Fibroblast of mammary gland (primary cell): ENCODE data around the gene TNFRSF17.
A peak's percentile ranks its signal among the peaks of the same experiment; 100 is the strongest.

ENCODE experiments used
- DNase-seq: peaks from one replicate; pipeline ENCODE4 v3.0.0-alpha.2; 2010; ENCODE audit warnings: low read depth
- H3K4me3 ChIP-seq: 2 replicates; pipeline ENCODE4 v1.5.1; 2011; ENCODE audit warnings: low read depth, mild to moderate bottlenecking, low read length, moderate library complexity; ENCODE audit not compliant: control insufficient read depth
- TF ChIP-seq, protein P1 (sequence below): conservative IDR thresholded peaks from 2 replicates; pipeline ENCODE4 v1.5.1; 2011; ENCODE audit warnings: low read depth, low read length, inconsistent platforms; ENCODE audit not compliant: control insufficient read depth, insufficient read depth

The TNFRSF17 gene

DNA sequence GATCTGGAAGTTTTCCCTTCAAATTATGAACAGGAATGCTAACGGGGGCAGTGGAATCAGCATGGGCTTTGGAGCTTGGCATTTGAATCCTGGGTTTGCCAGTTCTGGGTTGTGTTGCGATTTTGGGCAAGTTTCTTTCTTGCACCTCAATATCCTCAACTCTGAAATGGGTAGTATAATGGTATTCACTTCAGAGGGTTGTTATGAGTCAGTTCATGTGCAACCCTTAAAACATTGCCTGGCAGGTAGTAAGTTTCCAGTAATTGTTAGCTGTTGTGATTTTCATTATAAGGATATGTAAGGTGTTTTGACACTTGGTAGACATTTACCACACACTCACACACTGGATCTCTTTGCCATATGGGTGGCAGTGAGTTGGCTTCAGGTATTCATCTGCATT, 44.9 kb downstream of the TNFRSF17 start:
- TF ChIP-seq, protein P1, sequence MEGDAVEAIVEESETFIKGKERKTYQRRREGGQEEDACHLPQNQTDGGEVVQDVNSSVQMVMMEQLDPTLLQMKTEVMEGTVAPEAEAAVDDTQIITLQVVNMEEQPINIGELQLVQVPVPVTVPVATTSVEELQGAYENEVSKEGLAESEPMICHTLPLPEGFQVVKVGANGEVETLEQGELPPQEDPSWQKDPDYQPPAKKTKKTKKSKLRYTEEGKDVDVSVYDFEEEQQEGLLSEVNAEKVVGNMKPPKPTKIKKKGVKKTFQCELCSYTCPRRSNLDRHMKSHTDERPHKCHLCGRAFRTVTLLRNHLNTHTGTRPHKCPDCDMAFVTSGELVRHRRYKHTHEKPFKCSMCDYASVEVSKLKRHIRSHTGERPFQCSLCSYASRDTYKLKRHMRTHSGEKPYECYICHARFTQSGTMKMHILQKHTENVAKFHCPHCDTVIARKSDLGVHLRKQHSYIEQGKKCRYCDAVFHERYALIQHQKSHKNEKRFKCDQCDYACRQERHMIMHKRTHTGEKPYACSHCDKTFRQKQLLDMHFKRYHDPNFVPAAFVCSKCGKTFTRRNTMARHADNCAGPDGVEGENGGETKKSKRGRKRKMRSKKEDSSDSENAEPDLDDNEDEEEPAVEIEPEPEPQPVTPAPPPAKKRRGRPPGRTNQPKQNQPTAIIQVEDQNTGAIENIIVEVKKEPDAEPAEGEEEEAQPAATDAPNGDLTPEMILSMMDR, result no peak
- no peak overlapping the region for H3K4me3 ChIP-seq
- no peak for DNase-seq

DNA sequence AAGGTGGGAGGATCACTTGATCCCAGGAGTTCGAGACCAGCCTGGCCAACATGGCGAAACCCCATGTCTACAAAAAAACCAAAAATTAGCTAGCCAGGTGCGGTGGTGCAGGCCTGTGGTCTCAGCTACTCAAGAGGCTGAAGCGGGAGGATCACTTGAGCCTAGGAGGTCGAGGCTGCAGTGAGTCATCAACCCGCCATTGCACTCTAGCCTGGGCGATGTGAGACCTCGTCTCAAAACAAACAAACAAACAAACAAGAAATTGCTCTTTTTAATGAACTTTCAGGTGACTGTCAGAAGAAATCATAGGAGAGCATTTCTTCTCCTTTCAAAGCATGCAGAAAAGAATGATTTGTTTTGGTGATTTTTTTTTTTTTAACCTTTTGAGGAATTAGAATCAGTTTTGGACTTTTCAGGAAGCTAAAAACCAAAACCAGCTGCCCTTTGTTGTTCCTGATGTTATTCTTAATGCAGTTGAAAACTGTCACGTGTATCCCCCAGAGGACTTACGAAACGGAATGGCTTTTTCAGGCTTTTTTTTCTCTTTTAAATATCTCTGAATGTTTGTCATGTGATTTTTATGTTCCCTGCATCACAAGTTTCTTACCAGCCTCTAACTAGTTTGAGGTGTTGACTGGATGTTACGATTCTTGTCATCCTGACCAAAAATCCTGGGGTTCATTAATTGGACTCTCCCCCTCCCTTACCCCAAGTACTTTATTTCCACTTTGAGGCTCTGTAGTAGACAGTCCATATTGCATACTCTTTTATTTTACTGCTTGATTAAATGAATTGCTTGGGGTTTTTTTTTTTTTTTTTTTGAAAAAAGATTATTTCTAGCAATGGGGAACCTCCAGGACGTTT, 45.6 kb downstream of the TNFRSF17 start:
- TF ChIP-seq, protein P1, result no peak
- H3K4me3 ChIP-seq, result no peak overlapping the region
- DNase-seq, result peak; percentile 74

DNA sequence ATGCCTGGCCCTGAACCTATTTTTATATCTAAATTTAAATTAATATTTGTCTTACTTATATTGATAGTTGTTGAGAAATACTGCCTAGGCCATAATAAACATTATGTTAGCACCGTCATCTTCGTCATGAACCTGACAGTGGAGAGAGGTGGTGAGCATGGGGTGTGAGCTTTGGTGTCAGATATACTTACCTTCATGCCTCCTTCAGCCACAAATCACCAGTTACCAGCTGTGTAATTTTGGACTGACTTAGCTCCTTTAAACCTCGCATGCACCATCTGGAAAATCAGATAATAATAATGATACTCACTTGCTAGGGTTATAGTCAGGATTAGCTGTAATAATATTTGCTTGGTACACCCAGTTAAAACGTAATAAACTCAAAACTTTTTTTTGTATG, 46.6 kb downstream of the TNFRSF17 start:
- no peak for DNase-seq
- H3K4me3 ChIP-seq, result no peak overlapping the region
- TF ChIP-seq, protein P1, result no peak

DNA sequence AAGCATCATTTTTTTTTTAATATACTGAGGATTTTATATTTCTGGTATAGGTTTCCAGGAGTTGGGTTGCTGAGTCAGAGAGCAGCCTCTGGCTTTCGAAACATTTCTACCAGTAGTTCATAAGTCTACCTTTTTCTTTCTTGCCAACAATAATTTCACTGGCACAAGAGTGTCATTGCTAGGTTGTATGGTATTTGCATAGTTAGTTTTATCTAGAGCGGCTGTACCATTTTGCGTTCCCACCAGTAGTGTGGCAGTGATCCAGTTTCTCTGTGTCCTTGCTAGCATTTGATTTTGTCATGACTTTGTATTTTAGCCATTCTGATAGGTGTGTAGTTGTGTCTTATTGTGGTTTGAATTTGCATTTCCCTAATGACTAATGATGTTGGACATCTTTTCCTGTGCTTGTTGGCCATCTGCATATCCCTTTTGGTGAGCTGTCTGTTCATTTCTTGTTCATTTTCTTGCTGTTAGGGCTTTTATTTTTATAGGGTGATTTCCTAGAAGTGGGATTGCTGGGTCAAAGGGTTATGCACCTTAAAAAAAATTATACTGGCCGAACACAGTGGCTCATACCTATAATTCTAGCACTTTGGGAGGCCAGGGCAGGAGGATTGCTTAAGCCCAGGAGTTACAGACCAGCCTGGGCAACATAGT, 51.4 kb downstream of the TNFRSF17 start:
- TF ChIP-seq, protein P1, result no peak
- DNase-seq, result peak; percentile 38
- no peak overlapping the region for H3K4me3 ChIP-seq

DNA sequence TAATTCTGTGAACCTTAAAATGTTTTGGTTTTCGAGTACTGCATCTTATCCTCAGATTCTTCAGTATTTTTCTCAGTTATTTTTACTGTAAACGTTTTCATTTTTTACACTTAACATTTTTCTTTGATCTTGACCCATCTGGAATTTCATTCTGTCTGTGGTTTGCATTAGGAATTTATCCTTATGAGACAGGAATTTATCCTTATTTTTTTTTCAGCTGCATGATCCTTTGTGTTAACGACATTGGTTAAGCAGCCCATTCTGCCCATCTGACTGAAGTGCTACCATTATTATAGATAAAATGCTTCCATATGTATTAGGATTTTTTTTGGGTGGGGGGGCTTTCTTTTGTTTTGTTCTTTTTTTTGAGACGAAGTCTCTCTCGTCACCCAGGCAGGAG, 52.5 kb downstream of the TNFRSF17 start:
- TF ChIP-seq, protein P1, result no peak
- DNase-seq, result peak; percentile 40
- no peak overlapping the region for H3K4me3 ChIP-seq
